ENCODE data around the gene SNUPN. TPM values are rescaled to one million over a fixed set of nuclear protein-coding genes. Genes with fewer than 3 reads are reported as not detected.
"Not testable (repeated sequence)": the region's sequence is repeated elsewhere in the genome, so short reads cannot be mapped to it uniquely, and the experiment has no call there.

SNUPN gene
- total RNA-seq, 1 donor from 2014 or later, result 19.5 TPM

GRCh38 chr15:75590239-75590638, 35.3 kb downstream of the SNUPN start:
- no peaks in the 10 kb centered on the region for H3K9me3 ChIP-seq (replicated peaks)
- H3K36me3 ChIP-seq, result peaks cover 3% of the 10 kb centered on the region
- TF ChIP-seq CTCF (IDR thresholded peaks at IDR 0.05; ENCODE audit: borderline replicate concordance), result no peak
- H3K4me1 ChIP-seq, result peaks cover 10% of the 10 kb centered on the region
- DNase-seq, result no peak
- intact Hi-C loops (cut with micrococcal nuclease), result no loop called here
- H3K27ac ChIP-seq (replicated peaks), result no peak overlapping the region
- no peaks in the 10 kb centered on the region for H3K27me3 ChIP-seq (ENCODE audit: low read depth)
- H3K4me3 ChIP-seq, result no peak overlapping the region

- H3K9me3 ChIP-seq (replicated peaks), result no peaks in the 10 kb centered on the region
- TF ChIP-seq CTCF (IDR thresholded peaks at IDR 0.05; ENCODE audit: borderline replicate concordance), result no peak
- no peaks in the 10 kb centered on the region for H3K27me3 ChIP-seq (ENCODE audit: low read depth)
- peaks cover 3% of the 10 kb centered on the region for H3K36me3 ChIP-seq
- no peak for DNase-seq
- H3K27ac ChIP-seq (replicated peaks), result no peak overlapping the region
- H3K4me1 ChIP-seq, result peaks cover 10% of the 10 kb centered on the region
- intact Hi-C loops (cut with micrococcal nuclease), result no loop called here
- H3K4me3 ChIP-seq, result no peak overlapping the region
Observed at GRCh38 chr15:75589071-75589470, 36.5 kb downstream of the SNUPN start.

GRCh38 chr15:75586422-75586821, 39.1 kb downstream of the SNUPN start:
- H3K4me1 ChIP-seq; H3K9me3 ChIP-seq (replicated peaks); H3K27ac ChIP-seq (replicated peaks); H3K27me3 ChIP-seq (ENCODE audit: low read depth); DNase-seq; H3K36me3 ChIP-seq; H3K4me3 ChIP-seq; intact Hi-C loops (cut with micrococcal nuclease): not testable (repeated sequence)

GRCh38 chr15:75584121-75584520, 41.4 kb downstream of the SNUPN start:
- H3K36me3 ChIP-seq, result peaks cover 3% of the 10 kb centered on the region
- H3K9me3 ChIP-seq (replicated peaks), result no peaks in the 10 kb centered on the region
- TF ChIP-seq CTCF (IDR thresholded peaks at IDR 0.05; ENCODE audit: borderline replicate concordance), result no peak
- H3K27me3 ChIP-seq (ENCODE audit: low read depth), result no peaks in the 10 kb centered on the region
- no peak overlapping the region for H3K4me3 ChIP-seq
- DNase-seq, result no peak
- peaks cover 10% of the 10 kb centered on the region for H3K4me1 ChIP-seq
- H3K27ac ChIP-seq (replicated peaks), result peak overlapping the region; percentile 25
- intact Hi-C loops (cut with micrococcal nuclease), result no loop called here

GRCh38 chr15:75583701-75584100, 41.8 kb downstream of the SNUPN start:
- Histone ChIP-seq H3K4me3 (no peak overlapping the region), H3K4me1 (peaks cover 14% of the 10 kb centered on the region), H3K27ac (replicated peaks) (peak overlapping the region; percentile 25), H3K27me3 (ENCODE audit: low read depth) (no peaks in the 10 kb centered on the region), H3K9me3 (replicated peaks) (no peaks in the 10 kb centered on the region), H3K36me3 (peaks cover 3% of the 10 kb centered on the region)
- intact Hi-C loops (cut with micrococcal nuclease), result no loop called here
- DNase-seq, result peak; percentile 29
- TF ChIP-seq CTCF (IDR thresholded peaks at IDR 0.05; ENCODE audit: borderline replicate concordance), result no peak

- H3K27ac ChIP-seq (replicated peaks); H3K9me3 ChIP-seq (replicated peaks); H3K36me3 ChIP-seq; DNase-seq; H3K4me3 ChIP-seq; H3K27me3 ChIP-seq (ENCODE audit: low read depth); intact Hi-C loops (cut with micrococcal nuclease): not testable (repeated sequence)
- H3K4me1 ChIP-seq, result peaks cover 21% of the 10 kb centered on the region
Observed at GRCh38 chr15:75582943-75583342, 42.6 kb downstream of the SNUPN start.

All from left ventricle myocardium inferior (tissue), 1 donor.